LNCaP clone FGC (cell line): ENCODE data around the gene THAP7.

Source experiments
- DNase-seq: peaks from one replicate; pipeline ENCODE4 v3.0.0-alpha.2; 2011; ENCODE audit warnings: low read depth
- H3K4me3 ChIP-seq: 2 replicates; pipeline ENCODE4 v1.5.1; 2011; ENCODE audit warnings: mild to moderate bottlenecking, low read depth, low read length, control low read depth
- CTCF ChIP-seq: IDR thresholded peaks from 2 replicates; pipeline ENCODE4 v1.5.1; 2012; ENCODE audit warnings: mild to moderate bottlenecking; ENCODE audit not compliant: control insufficient read depth, insufficient read depth; ENCODE audit errors: extremely low read depth

Gene THAP7

DNA sequence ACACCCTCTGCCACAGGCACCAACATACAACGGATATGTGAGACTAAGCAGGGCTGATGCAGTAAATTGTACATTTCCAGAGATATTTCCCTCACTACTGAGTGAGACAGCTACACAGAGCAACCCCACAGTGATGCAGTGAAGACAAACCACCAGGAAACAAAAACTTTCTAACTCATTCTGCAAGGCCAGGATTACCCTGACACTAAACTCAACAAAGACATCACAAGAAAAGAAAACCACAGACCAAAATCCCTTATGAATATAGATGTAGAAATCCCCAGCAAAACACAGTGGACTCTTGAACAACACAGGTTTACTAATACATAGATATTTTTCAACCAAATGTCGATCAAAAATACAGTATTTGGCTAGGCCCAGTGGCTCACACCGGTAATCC is 32.0 kb upstream of the THAP7 start:
- no peak for TF ChIP-seq CTCF
- no peak overlapping the region for H3K4me3 ChIP-seq
- no peak for DNase-seq

- TF ChIP-seq CTCF = no peak
- no peak overlapping the region for H3K4me3 ChIP-seq
- no peak for DNase-seq
These were observed 31.2 kb upstream of the THAP7 start for GRCh38 chr22:21032868-21033688.

GRCh38 chr22:21032037-21032867 is 30.3 kb upstream of the THAP7 start, which contains the start of gene SLC7A4:
SLC7A4 (minus strand) TSS chr22:21032561; CDS start chr22:21031812, 749 bp downstream.
- no peak within 1 kb of the TSS for H3K4me3 ChIP-seq
- TF ChIP-seq CTCF = no peak
- no peak for DNase-seq

- TF ChIP-seq CTCF = no peak
- no peak for DNase-seq
- H3K4me3 ChIP-seq = no peak overlapping the region
These were observed 29.7 kb upstream of the THAP7 start for GRCh38 chr22:21031545-21032036.

- H3K4me3 ChIP-seq = no peak overlapping the region
- DNase-seq = no peak
- TF ChIP-seq CTCF = no peak
These were observed 29.0 kb upstream of the THAP7 start for GRCh38 chr22:21030621-21031544.

DNA sequence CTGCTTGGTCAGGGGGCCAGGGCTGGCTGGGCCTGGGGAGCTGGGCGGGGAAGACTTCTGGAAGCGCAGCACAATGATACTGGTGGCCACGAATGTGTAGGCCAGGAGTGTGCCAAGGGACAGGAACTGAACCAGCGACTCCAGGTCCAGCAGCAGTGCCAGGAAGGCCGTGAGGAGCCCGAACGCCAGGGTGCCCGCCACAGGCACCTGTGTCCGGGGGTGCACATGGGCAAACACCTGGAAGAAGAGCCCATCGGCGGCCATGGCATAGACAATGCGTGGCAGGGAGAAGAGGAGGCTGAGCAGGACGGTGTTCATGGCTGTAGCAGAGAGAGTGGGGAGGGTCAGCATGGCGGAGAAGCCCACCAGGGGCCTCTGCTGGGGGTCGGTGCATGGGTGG is 28.1 kb upstream of the THAP7 start:
- H3K4me3 ChIP-seq = no peak overlapping the region
- no peak for DNase-seq
- no peak for TF ChIP-seq CTCF
